ENCODE results near the gene PI4KA.

PI4KA gene

DNA sequence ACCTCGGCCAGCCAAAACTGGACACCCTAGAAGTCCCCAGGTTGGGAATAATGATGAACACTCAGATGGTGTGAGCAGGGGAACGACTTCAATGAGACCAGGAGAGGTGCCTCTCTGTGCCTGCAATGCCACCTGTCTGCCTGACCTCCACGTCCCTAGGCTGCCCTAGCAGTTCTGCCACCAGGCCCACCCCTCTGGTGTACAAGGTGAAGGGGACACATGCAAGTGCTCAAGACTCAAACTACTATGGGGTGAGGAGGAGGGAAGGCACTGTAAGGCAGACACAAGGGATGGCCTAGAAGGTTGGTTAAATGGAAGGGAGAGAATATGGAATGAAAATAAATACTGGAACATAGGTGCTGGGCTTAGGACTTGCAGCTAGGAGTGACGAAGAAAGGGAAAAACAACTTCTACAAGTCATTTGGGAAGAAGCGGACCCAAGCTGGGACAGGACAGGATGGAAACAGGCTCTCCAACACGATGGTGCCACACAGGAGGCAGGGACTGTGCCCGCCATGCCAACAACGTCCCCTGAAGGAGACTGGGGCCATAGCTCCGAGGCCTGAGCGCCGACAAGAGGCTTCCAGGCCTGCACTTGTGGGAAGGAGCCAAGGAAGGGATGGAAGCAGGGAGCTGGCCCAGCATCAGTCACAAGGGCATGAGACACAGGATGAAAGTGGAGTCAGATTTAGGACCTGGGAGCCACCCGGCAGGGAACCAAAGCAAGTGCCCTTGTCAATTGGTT lies 66.2 kb downstream of the PI4KA start:
- TF ChIP-seq, protein P1, sequence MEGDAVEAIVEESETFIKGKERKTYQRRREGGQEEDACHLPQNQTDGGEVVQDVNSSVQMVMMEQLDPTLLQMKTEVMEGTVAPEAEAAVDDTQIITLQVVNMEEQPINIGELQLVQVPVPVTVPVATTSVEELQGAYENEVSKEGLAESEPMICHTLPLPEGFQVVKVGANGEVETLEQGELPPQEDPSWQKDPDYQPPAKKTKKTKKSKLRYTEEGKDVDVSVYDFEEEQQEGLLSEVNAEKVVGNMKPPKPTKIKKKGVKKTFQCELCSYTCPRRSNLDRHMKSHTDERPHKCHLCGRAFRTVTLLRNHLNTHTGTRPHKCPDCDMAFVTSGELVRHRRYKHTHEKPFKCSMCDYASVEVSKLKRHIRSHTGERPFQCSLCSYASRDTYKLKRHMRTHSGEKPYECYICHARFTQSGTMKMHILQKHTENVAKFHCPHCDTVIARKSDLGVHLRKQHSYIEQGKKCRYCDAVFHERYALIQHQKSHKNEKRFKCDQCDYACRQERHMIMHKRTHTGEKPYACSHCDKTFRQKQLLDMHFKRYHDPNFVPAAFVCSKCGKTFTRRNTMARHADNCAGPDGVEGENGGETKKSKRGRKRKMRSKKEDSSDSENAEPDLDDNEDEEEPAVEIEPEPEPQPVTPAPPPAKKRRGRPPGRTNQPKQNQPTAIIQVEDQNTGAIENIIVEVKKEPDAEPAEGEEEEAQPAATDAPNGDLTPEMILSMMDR (IDR thresholded peaks at IDR 0.05; ENCODE audit: low read depth, low read length) = no peak
- no peaks in the 10 kb centered on the region; the same call in 1 of the 2 replicates for H3K4me1 ChIP-seq
- no peaks in the 10 kb centered on the region for H3K9me3 ChIP-seq
- H3K36me3 ChIP-seq = peaks cover 54% of the 10 kb centered on the region
- no peak overlapping the region for H3K4me3 ChIP-seq (ENCODE audit: low read depth, low read length)
- no peaks in the 10 kb centered on the region for H3K27me3 ChIP-seq
- DNase-seq = no peak

DNA sequence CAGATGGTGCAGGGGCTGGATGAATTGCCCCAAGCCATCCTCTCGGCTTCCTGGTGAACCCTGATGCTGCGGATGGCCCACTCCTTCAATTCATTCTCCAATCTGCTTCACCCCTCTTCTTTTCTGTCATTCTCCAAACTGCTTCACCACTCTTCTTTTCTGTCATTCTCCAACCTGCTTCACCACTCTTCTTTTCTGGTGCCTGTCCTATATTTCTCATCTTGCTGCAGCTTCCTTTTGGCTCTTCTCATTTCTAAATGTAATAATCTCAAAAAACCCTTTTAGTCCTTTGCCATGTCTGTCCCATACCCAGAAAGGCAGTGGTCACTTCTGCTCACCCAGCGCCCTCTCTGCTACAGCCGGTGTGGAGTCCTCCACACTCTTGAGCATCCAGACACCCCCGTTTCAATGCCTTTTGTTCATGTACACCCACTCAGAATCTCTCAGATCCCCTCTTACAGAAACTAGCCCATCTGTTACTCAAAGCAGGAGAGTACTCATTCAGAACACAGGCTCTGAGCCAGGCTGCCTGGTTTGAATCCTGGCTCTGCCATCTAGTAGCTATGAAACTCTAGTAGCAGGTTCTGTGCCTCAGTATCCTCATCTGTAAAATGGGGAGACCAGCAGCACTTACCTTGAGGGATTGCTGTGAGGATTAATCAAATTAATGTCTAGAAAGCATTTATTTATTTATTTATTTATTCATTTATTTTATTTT lies 69.8 kb downstream of the PI4KA start:
- Histone ChIP-seq H3K4me3 (ENCODE audit: low read depth, low read length) (no peak overlapping the region), H3K4me1 (no peaks in the 10 kb centered on the region), H3K9me3 (no peaks in the 10 kb centered on the region), H3K27me3 (no peaks in the 10 kb centered on the region), H3K36me3 (peaks cover 41% of the 10 kb centered on the region)
- TF ChIP-seq, protein P1 (IDR thresholded peaks at IDR 0.05; ENCODE audit: low read depth, low read length) = no peak
- no peak for DNase-seq

DNA sequence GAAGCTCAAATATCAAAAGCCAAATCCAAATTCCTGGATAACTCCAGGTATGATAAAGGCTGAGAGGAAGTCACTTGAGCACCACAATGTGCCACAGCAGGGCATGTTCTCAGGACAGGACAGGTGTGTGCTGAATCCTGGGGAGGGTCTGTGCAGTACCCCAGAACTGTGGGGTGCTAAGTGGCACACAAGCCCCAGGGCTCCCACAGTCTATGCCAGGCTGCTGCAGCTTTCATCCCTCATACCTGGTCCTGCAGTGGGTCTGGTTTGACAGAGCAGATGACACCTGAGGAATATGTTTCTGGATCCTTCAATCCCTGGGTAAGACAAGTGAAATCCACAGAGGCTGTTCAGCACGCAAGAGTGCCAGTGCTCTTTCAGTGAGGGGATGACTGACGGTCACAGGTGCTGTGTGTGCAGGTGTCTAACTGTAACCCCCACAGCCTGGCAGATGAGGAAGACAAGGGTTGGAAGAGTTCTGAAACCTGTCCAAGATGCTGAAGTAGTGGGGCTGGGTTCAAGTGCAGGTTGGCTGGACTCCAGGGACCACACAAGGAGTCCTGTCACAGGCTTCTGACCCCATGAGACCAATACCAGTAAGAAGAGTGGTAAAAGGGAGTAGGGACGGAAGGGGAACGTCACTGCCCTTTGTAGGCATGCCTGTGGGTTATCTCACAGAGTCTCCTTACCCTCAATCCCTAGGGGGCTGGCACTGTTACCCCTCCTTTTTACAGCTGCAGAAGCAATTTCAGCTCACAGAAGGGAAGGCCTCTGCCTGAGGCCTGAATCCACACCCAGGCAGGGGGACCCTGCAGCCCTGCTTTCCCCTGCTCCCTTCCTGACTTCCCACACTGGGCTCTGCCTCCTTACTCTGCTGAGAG lies 70.6 kb downstream of the PI4KA start:
- H3K4me1 ChIP-seq = no peaks in the 10 kb centered on the region
- no peak overlapping the region for H3K4me3 ChIP-seq (ENCODE audit: low read depth, low read length)
- no peaks in the 10 kb centered on the region for H3K9me3 ChIP-seq
- peaks cover 44% of the 10 kb centered on the region for H3K36me3 ChIP-seq
- no peaks in the 10 kb centered on the region for H3K27me3 ChIP-seq
- TF ChIP-seq, protein P1 (IDR thresholded peaks at IDR 0.05; ENCODE audit: low read depth, low read length) = no peak
- DNase-seq = no peak

DNA sequence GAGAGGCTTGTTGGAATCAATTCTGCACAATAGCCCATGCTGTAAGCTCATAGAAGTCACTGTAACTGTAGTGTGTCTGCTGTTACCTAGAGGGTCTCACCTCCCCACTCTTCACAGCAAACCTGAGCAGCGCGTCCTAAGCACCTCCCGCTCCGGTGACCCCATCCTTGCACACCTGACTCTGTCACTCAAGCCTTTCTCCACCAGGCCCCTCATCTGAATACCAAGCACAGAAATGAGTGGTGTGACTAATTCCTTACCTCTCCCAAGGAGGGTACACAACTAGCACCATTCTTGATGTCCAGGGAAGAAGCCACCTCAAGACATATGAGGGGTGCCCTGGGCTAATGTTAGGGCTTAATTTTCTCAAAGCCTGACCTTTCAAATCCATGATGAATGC lies 71.4 kb downstream of the PI4KA start:
- Histone ChIP-seq H3K4me1 (no peaks in the 10 kb centered on the region), H3K4me3 (ENCODE audit: low read depth, low read length) (no peak overlapping the region), H3K27me3 (no peaks in the 10 kb centered on the region), H3K9me3 (no peaks in the 10 kb centered on the region), H3K36me3 (peaks cover 41% of the 10 kb centered on the region)
- TF ChIP-seq, protein P1 (IDR thresholded peaks at IDR 0.05; ENCODE audit: low read depth, low read length) = no peak
- no peak for DNase-seq

DNA sequence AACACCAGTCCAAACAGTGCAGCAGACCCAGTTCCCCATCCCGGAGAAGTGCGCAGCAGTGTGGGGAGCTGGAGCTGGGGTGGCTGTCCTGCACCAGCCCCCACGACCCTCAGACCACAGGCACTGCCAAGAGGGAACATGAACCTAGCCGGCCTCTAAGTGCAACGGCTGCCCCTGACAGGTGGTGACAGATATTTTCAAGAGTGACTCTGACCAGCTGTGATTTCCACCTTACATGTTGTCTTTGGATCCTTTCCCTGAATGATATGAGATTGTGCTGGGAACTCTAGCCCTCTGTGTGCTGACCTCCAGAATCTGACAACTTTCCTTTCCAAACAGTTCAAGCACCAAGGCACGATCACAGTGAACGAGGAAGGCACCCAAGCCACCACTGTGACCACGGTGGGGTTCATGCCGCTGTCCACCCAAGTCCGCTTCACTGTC lies 72.1 kb downstream of the PI4KA start:
- Histone ChIP-seq H3K27me3 (no peaks in the 10 kb centered on the region), H3K4me3 (ENCODE audit: low read depth, low read length) (no peak overlapping the region), H3K36me3 (peaks cover 41% of the 10 kb centered on the region), H3K9me3 (no peaks in the 10 kb centered on the region), H3K4me1 (no peaks in the 10 kb centered on the region)
- TF ChIP-seq, protein P1 (IDR thresholded peaks at IDR 0.05; ENCODE audit: low read depth, low read length) = no peak
- no peak for DNase-seq
